Stimulated activated CD8-positive, alpha-beta memory T cell treated with anti-CD3 and anti-CD28 coated beads, Interleukin-7, amount 100 ng/mL, for 4 hours (primary cell): ENCODE data around the gene AFF1.
"Not testable (repeated sequence)": the region's sequence is repeated elsewhere in the genome, so short reads cannot be mapped to it uniquely, and the experiment has no call there.

Source experiments
- DNase-seq, 2 donors: peaks; one replicate each; pipeline ENCODE4 v3.0.0-alpha.2; 2020; ENCODE audit warnings: low read depth in 2 of 2

Gene AFF1

GRCh38 chr4:87035881-87036509 is 101.2 kb downstream of the AFF1 start:
- no peak for DNase-seq

GRCh38 chr4:87036713-87037112 is 101.9 kb downstream of the AFF1 start:
- DNase-seq, result no peak

- DNase-seq, result not testable (repeated sequence)
Observed at GRCh38 chr4:87037171-87037570, 102.4 kb downstream of the AFF1 start.

- no peak for DNase-seq
Observed at GRCh38 chr4:87037671-87038334, 103.0 kb downstream of the AFF1 start.

GRCh38 chr4:87038837-87039615 is 104.2 kb downstream of the AFF1 start:
- no peak for DNase-seq

- DNase-seq, result no peak
Observed at GRCh38 chr4:87041141-87041540, 106.3 kb downstream of the AFF1 start.

GRCh38 chr4:87042221-87042620 is 107.4 kb downstream of the AFF1 start:
- DNase-seq, result no peak

- no peak for DNase-seq
Observed at GRCh38 chr4:87042986-87043820, 108.4 kb downstream of the AFF1 start.

GRCh38 chr4:87044511-87045233 is 109.9 kb downstream of the AFF1 start:
- no peak for DNase-seq

- no peak for DNase-seq
Observed at GRCh38 chr4:87045234-87045558, 110.4 kb downstream of the AFF1 start.

GRCh38 chr4:87045659-87046058 is 110.8 kb downstream of the AFF1 start:
- DNase-seq, result no peak

- DNase-seq, result no peak
Observed at GRCh38 chr4:87046121-87046551, 111.3 kb downstream of the AFF1 start.

- DNase-seq, result no peak
Observed at GRCh38 chr4:87047281-87047798, 112.5 kb downstream of the AFF1 start.

GRCh38 chr4:87049508-87049907 is 114.7 kb downstream of the AFF1 start:
- no peak for DNase-seq

GRCh38 chr4:87050596-87050995 is 115.8 kb downstream of the AFF1 start:
- DNase-seq, result no peak

- DNase-seq, result no peak
Observed at GRCh38 chr4:87051121-87051713, 116.4 kb downstream of the AFF1 start.

- no peak for DNase-seq
Observed at GRCh38 chr4:87052615-87053014, 117.8 kb downstream of the AFF1 start.

- DNase-seq, result no peak
Observed at GRCh38 chr4:87053176-87053658, 118.4 kb downstream of the AFF1 start.

GRCh38 chr4:87053802-87054767 is 119.3 kb downstream of the AFF1 start:
- no peak for DNase-seq
